ENCODE data around the gene GOLGA3. TPM values are rescaled to one million over a fixed set of nuclear protein-coding genes. Genes with fewer than 3 reads are reported as not detected.
"Not testable (repeated sequence)": the region's sequence is repeated elsewhere in the genome, so short reads cannot be mapped to it uniquely, and the experiment has no call there.

The GOLGA3 gene
- total RNA-seq, 2 donors from 2014 or later, result 99.1 to 109 TPM

- WGBS, result 72% methylated on average over 10 of the region's 13 CpGs
- DNase-seq (ENCODE audit: low spot score); intact Hi-C loops (cut with DNase I); H3K4me1 ChIP-seq (replicated peaks); H3K27ac ChIP-seq; H3K4me3 ChIP-seq; H3K27me3 ChIP-seq (replicated peaks; ENCODE audit: insufficient read depth); H3K9me3 ChIP-seq: not testable (repeated sequence)
- H3K36me3 ChIP-seq, result peaks cover 10 to 20% of the 10 kb centered on the region in 2 donors
- peak in 2 of 4 experiments; percentile 7 to 19 for TF ChIP-seq CTCF (IDR thresholded peaks at IDR 0.05)
These were observed 19.3 kb downstream of the GOLGA3 start for GRCh38 chr12:132809391-132809790.

DNA sequence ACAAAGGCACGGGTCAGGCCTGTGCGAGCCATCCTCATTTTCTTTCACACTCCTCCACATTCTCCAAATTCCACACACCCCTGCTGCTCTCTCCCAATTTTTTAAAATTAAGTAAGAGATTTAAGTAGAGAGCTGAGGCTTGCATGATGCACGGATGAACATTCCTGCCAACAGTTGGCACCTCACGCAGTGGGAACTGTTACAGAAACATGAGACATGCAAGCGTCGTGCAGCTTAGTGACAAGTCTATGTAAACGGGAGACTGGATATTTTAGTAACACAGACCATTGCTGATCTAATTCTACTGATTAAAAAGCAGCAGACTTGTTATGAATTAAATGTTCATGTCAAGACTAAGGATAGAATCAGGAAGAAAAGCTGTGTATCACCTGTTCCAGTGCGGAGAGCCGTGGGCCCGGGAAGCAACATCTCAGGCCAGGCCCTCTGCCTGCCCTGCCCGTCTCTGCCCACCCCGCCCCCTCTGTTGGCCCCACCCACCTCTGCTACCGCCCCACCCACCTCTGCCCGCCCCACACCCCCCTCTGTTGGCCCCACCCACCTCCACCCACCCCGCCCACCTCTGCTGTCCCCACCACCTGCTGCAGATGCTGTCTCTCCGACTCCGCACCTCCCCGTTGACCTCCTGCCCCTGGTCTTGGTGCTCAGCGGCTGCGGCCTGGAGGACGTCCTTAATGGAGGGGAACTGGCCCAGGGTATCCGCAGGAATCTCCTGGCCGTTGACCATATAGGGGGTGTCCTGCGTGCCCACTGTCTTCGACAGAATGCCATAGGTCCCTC is 21.2 kb downstream of the GOLGA3 start:
- 73% methylated on average over 21 of the region's 25 CpGs for WGBS
- DNase-seq (ENCODE audit: low spot score), result no peak
- H3K4me3 ChIP-seq, result no peak overlapping the region
- H3K27me3 ChIP-seq (replicated peaks; ENCODE audit: insufficient read depth), result no peaks in the 10 kb centered on the region
- no peak for TF ChIP-seq CTCF (IDR thresholded peaks at IDR 0.05)
- no peak for TF ChIP-seq POLR2A (IDR thresholded peaks at IDR 0.05)
- no peak for TF ChIP-seq POLR2AphosphoS5 (IDR thresholded peaks at IDR 0.05)
- H3K27ac ChIP-seq, result no peak overlapping the region
- intact Hi-C loops (cut with DNase I), result no loop called here
- no peaks in the 10 kb centered on the region for H3K4me1 ChIP-seq (replicated peaks)
- H3K9me3 ChIP-seq, result no peaks in the 10 kb centered on the region
- peaks cover 12 to 15% of the 10 kb centered on the region in 2 donors for H3K36me3 ChIP-seq

GRCh38 chr12:132806857-132807256 is 21.8 kb downstream of the GOLGA3 start:
- WGBS, result 90% methylated on average over 18 of the region's 18 CpGs
- Histone ChIP-seq H3K4me1 (replicated peaks) (no peaks in the 10 kb centered on the region), H3K4me3 (no peak overlapping the region), H3K27me3 (replicated peaks; ENCODE audit: insufficient read depth) (no peaks in the 10 kb centered on the region), H3K36me3 (peaks cover 11 to 15% of the 10 kb centered on the region in 2 donors), H3K27ac (no peak overlapping the region), H3K9me3 (no peaks in the 10 kb centered on the region)
- intact Hi-C loops (cut with DNase I), result no loop called here
- no peak for DNase-seq (ENCODE audit: low spot score)
- TF ChIP-seq POLR2AphosphoS5 (IDR thresholded peaks at IDR 0.05) (no peak), CTCF (IDR thresholded peaks at IDR 0.05) (no peak), POLR2A (IDR thresholded peaks at IDR 0.05) (no peak)

DNA sequence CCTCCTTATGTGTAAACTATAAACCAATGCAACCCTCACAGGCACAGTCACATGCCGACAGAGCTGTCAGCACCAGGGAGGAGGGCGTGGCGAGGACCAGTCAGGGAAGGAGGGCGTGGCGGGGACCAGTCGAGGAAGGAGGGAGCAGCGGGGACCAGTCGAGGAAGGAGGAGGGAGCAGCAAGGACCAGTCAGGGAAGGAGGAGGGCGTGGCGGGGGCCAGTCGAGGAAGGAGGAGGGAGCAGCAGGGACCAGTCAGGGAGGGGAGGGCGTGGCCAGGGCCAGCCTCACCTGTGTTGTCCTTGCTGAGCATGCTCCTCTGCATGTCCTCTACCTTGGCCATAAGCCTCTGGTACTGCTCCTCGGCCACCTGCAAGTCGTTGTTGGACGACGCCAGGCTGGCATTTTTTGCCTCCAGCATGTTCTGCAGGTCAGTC is 24.2 kb downstream of the GOLGA3 start:
- intact Hi-C loops (cut with DNase I), result no loop called here
- Histone ChIP-seq H3K4me1 (replicated peaks) (no peaks in the 10 kb centered on the region), H3K4me3 (no peak overlapping the region), H3K36me3 (peaks cover 23 to 27% of the 10 kb centered on the region in 2 donors), H3K9me3 (no peaks in the 10 kb centered on the region), H3K27me3 (replicated peaks; ENCODE audit: insufficient read depth) (no peaks in the 10 kb centered on the region), H3K27ac (no peak overlapping the region)
- TF ChIP-seq CTCF (IDR thresholded peaks at IDR 0.05) (no peak), POLR2A (IDR thresholded peaks at IDR 0.05) (no peak), POLR2AphosphoS5 (IDR thresholded peaks at IDR 0.05) (no peak)
- peak; percentile 35 for DNase-seq (ENCODE audit: low spot score)
- WGBS, result 73% methylated on average over 16 of the region's 16 CpGs

- 94% methylated on average over 15 of the region's 15 CpGs for WGBS
- Histone ChIP-seq H3K27me3 (replicated peaks; ENCODE audit: insufficient read depth) (no peaks in the 10 kb centered on the region), H3K4me3 (no peak overlapping the region), H3K36me3 (peaks cover 24 to 27% of the 10 kb centered on the region in 2 donors), H3K27ac (no peak overlapping the region), H3K4me1 (replicated peaks) (no peaks in the 10 kb centered on the region), H3K9me3 (no peaks in the 10 kb centered on the region)
- intact Hi-C loops (cut with DNase I), result no loop called here
- no peak for DNase-seq (ENCODE audit: low spot score)
- TF ChIP-seq POLR2AphosphoS5 (IDR thresholded peaks at IDR 0.05) (no peak), POLR2A (IDR thresholded peaks at IDR 0.05) (no peak), CTCF (IDR thresholded peaks at IDR 0.05) (no peak)
These were observed 24.8 kb downstream of the GOLGA3 start for GRCh38 chr12:132803888-132804287.
